Measurements from ENCODE around the gene CCDC171.

CCDC171 gene

GRCh38 chr9:15873573-15874177 is 320.8 kb downstream of the CCDC171 start:
- no peak for DNase-seq (ENCODE audit: low read depth in 3 of 3)

DNA sequence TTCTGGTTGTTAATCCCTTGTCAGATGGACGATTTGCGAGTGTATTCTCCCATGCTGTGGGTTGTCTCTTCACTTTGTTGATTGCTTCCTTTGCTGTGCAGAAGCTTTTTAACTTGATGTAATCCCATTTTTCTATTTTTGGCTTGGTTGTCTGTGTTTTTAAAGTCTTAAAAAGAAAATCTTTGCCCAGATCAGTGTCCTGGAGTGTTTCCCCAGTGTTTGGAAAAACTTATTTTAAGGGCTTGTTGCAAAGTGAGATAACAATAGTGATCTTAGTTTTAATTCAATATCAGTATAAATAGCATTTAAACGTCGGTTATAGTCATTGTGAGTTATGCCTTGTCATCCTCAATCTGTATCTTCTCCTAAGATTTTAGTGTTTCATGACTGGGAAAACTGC is 329.5 kb downstream of the CCDC171 start:
- no peak for DNase-seq (ENCODE audit: low read depth in 3 of 3)

- DNase-seq (ENCODE audit: low read depth in 3 of 3), result no peak
Observed at GRCh38 chr9:15882883-15883282, 330.0 kb downstream of the CCDC171 start.

DNA sequence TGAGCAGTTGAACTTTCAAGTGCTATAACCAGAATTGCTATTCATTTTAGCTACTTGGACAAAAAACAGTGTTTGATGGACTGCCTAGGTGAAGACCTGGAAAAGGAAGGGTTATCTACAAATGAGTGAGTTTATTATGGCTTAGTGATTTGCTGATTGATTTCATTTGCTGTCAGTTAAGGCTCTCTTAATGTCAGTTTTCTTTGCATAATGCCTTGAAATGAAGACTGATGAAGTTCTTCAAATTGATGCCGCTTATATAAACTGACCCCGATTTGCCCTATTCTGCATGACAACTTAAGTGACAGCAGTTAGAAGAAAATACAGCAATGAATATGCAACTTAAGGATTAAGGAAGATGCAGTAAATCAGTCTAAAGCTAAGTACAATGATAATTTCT is 332.6 kb downstream of the CCDC171 start:
- DNase-seq (ENCODE audit: low read depth in 3 of 3), result no peak

DNA sequence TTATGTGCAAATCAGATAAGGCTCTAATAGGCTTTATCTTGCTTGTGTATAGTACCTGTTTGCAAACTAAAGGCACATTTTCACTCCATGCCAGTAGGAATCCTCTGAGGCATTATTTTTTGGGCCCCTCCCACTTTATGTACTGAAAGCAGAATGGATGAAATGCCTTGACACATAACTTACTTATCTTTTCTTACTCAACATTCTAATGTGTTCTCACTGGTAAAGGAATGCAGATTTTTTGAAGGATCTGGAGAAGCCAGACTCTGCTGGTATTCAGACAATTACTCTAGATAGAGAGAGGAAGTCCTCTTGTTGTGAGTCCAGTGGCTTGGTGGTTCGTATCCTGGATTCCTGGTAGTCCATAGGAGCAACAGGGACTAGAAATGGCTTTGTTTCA is 336.7 kb downstream of the CCDC171 start:
- no peak for DNase-seq (ENCODE audit: low read depth in 3 of 3)

DNA sequence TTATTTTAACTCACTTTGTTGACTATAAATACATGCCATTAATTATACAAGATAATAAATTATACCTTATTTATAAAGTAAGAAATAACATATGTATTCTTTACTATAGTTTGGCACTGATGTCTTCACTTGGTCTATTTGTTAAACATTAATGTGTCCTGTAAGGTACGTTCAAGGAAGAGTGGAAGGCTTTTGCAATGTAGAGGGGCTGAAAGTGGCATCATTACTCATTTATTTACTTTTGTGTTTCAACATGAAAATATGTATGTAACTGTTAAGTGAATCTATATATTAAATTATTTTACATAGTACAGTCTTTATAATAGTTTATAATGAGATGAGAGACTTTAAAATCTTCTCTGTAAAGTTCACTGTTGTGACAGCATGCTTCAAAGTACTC is 348.7 kb downstream of the CCDC171 start:
- no peak for DNase-seq (ENCODE audit: low read depth in 3 of 3)

DNA sequence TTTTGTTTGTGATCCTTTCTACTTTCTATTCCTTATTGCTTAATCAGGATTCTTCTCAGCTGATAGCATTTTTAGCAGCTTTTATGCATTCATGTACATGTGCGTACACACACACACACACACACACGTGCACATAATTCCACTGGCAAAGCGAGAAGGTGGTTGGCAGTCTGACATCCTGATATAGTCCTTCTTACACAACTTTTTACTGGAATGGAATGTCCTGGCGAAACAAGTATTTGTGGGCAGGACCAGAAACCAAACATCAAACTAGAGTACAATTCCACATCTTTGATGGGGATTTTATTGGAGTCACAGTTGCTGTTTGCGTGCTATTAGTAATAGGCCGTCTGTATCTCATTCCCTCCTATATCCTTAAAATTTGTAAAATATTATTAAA is 356.5 kb downstream of the CCDC171 start:
- no peak for DNase-seq (ENCODE audit: low read depth in 3 of 3)

- DNase-seq (ENCODE audit: low read depth in 3 of 3), result no peak
Observed at GRCh38 chr9:15915711-15916110, 362.9 kb downstream of the CCDC171 start.

GRCh38 chr9:15927161-15927560 is 374.3 kb downstream of the CCDC171 start:
- no peak for DNase-seq (ENCODE audit: low read depth in 3 of 3)

- DNase-seq (ENCODE audit: low read depth in 3 of 3), result no peak
Observed at GRCh38 chr9:15935661-15936305, 382.9 kb downstream of the CCDC171 start.

DNA sequence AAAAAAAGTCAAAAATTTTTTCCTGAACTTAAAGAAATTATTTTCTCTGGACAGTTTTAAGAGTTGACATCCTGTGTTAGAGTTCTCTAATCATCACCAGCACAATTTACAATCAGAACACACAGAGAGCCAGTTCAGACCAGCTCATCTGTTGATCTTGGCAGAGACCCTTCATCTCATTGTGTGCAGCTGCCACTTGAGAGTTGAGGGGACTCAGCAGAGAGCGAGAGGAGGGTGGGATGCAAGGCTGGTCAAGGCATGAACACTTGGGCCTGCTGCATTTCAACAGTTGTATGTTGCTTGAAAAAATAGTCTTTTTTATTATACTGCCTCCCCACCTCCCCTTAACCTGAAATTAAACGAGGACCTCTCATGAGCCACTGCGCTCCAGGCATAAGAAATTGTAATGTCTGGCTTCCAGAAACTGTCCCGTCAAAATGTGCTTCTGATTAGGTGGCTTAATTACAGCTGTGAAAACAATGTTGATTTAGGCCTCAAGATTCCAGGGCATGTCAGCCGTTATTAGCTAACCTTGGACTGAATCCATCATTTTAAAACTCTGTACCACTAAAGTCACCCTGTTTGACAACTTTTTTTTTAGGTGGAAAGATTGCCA is 383.6 kb downstream of the CCDC171 start:
- DNase-seq (ENCODE audit: low read depth in 3 of 3), result no peak

DNA sequence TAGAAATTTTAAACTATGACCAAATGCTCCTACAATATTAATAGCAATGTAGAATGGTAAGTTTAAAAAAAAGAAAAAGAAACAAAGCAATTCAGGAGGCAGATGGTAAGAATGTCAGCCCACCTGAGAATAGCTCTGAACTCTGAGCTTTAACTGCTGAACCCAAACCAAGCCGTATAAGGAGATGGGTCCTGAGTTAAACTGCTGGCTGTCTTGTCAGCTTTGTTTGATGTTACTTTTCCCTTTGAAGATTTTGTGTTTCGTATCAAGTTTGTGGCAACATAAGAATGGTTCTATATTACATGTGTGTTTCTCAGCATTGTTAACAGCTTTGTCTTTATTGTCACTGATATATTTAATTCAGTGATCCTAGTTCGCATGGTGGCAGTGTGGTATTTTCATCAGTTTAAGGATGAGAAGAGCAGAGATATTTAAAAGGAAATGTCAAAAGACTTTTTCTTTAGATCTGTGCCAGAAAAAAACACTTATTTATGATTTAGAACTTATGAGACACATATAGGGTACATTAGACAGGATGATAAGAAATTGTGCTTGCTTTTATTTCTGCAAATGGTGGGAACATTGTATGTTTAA is 390.1 kb downstream of the CCDC171 start:
- DNase-seq (ENCODE audit: low read depth in 3 of 3), result no peak

DNA sequence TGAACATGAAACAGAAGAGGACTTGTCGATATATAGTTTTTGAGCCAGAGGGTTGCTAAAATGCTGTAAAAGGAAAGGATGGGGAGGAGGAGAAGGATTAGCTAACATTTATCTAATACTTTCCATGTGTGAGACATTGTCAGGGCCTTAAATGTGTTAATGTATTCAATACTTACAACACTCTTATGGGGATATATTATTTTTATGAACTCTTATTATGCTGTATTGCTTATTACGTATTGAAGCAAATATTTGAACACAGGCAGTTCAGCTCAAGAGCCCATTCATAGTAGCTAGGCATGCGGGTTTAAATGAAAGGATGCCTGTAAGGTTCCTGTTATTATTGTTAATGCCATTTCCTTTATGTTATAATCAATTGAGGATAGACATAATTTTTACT is 391.5 kb downstream of the CCDC171 start:
- DNase-seq (ENCODE audit: low read depth in 3 of 3), result no peak

DNA sequence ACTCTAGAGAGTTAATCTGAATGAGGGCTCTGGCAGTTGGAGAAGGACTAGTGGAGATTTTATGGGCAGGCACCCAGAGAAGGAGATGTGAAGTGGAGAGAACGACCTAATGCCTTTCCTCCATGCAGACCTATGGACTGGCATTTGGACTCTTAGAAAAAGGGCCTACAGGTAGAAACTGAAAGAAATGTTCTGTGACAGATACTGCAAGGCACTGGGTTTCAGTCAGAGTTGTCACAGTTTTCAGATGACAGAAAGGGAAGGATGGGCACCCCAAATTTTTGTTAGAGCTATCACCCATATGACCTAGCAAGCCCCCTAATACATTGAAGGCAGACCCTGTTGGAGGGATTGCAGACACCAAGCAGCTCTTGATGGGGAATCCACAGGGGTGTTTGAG is 406.8 kb downstream of the CCDC171 start:
- no peak for DNase-seq (ENCODE audit: low read depth in 3 of 3)

DNA sequence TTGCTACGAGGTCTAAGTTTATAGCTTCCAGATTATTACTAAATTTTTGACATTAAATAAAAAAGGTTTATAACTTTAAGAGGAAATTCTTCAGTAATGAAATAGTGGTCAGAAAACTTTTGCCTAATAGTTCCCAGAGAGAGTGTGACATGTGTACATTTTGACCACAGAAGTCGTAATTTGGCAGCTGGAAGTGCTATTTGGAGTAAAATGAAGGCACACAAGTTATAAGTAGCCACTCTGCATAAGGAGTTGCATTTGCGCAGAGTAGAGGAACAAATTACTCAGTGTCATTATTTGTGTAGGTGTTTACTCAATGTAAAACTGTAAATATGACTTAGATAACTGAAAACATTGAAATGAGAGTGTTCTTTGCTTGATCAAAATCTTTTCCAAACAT is 408.4 kb downstream of the CCDC171 start:
- DNase-seq (ENCODE audit: low read depth in 3 of 3), result no peak

DNA sequence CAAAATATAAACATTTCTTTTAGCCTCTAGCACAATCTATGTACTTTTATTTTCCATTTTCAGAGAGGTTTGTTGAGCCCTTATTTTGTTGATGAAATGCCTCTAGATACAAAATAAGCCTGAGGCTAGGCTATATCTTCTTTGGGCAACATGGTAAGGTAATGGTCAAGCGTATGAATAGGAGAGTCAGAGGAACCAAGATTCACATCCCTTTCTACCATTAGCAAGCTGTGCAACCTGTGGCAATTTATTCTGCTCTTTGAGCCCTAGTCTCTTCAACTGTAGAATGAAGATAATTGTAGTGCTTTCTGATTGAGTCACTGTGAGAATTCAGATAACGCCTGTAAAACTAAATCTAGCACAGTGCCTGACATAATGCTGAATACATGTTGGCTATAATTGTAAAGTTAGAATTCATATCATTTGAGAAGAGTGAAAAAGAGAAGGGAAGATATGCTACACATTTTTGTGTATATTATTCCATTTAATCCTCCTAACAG is 412.5 kb downstream of the CCDC171 start:
- no peak for DNase-seq (ENCODE audit: low read depth in 3 of 3)

DNA sequence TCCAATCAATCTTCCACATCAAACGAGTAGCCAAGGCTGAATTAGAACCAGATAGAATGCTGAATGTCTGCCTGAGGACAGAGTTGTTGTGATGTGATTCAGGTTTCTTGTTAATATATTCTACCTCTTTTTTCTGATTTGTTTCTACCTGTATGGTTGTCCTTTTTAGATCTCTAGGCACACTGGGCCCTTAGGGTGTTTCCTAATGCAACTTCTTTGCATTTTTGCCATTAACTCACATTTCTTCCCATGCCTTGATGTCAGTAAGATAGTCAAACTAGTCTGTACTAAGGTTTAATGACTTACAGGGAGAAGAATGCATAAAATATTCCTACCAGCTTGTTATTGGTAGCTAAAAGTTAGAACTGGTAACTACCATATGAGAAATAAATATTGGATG is 413.6 kb downstream of the CCDC171 start:
- no peak for DNase-seq (ENCODE audit: low read depth in 3 of 3)

DNA sequence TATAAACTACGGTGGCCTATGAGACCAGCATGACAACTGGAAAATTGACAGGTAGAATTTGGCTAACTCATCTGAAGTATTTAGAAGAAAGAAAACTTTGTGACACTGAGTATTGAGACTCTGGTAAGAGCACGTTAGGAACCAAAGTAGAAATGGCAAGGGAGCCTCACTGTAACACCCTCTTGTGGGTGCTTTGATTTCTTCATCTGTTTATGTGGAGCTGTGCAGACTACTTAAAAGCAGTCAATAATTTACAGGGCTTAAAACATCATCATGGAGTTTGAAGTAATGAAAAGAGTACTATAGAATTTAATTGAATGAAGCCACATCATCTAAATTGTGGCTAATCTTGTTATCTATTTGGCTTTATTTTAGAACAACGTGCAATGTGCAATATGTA is 414.2 kb downstream of the CCDC171 start:
- DNase-seq (ENCODE audit: low read depth in 3 of 3), result no peak

DNA sequence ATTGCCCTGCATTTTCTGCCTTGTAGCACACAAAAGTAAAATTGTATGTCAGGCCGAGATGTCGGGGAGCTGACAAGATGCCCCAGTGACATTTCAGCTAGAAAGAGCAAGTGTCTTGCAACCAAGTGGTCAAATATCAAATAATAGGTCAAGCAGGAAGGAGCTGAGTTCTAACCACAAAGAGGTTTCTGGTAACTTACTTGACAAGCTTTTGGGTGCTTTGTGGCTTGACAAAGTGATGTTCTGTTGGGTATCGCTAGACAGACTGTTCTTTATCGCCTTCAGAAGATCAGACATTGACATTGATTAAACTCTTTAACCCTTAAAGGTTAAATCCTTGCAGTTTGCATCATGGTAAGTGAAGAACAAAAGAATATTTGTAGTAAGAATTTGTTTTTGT is 419.9 kb downstream of the CCDC171 start:
- no peak for DNase-seq (ENCODE audit: low read depth in 3 of 3)

DNA sequence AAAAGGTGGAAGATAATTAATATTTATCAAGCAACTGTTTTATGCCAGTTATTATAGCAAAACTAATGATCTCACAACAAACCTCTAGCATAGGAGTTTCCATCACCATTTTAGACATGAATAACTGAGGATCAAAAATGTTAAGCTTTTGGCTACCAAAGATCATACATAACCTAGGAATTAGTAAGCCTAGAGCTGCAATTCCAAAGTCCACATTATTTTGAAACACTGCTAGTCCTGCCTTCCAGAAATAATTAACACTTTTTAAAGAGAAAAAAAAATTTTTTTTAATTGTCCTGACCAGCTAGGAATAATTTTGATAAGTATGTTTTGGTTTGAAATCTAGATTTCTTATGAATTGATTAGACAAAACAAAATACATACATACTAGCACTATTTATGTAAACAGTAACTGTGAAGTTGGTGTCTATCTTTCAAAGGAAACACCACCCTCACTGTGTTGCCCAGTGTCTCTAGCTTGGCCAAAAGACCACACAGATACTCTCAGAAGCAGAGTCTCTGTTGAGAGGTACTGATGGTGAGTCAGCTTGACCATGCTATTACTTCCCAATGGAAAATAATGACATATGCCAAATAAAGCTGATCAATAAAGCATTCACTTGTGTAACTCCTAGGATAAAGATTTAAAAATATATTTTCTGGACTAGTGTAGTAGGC is 422.4 kb downstream of the CCDC171 start:
- DNase-seq (ENCODE audit: low read depth in 3 of 3), result no peak

DNA sequence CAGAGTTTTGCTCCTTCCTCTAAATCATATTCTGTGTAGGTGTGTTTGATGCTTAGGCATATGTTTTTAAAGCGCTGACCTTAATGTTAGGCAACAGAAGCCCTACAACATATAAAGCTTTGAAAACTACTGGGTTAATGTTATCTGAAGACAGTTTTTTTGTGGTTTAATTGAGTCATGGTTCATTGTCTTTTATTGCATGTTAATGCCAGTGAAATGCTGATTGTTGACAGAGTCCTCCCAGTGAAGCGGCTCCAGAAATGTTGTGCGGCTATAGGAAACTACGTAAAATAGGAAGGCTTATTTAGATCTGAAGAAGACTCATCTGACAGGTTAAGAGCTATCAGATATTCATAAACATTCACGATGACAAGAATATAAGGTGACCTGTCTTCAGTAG is 424.6 kb downstream of the CCDC171 start:
- no peak for DNase-seq (ENCODE audit: low read depth in 3 of 3)

DNA sequence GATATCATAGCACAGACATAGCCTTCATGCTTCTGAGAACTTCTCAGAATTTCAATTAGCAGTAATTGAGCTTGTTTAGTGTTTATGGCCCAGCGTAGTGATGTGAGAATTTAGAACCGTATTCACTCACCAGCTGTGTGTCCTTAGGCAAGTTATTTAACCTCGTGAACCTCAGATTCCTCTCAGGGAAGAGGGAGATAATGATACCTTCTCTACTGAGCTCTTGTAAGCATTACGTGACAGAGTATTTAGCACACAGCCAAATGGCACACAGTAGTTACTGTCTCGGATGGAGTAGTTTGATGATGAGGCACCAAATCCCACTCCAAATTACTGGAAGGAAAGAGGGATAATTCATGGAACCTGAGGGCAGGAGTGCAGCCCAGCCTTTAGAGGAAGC is 429.3 kb downstream of the CCDC171 start:
- no peak for DNase-seq (ENCODE audit: low read depth in 3 of 3)

Data from stimulated activated CD4-positive, alpha-beta T cell treated with anti-CD3 and anti-CD28 coated beads, TNF-alpha, amount 100 ng/mL, for 4 hours (primary cell).